Endothelial cell (in vitro differentiated cells): ENCODE data around the gene CRK. TPM values are rescaled to one million over a fixed set of nuclear protein-coding genes. Genes with fewer than 3 reads are reported as not detected.
A peak's percentile ranks its signal among the peaks of the same experiment; 100 is the strongest.

Experiments used
- DNase-seq: peaks from one replicate; pipeline ENCODE4 v3.0.0; 2021; ENCODE audit warnings: low spot score
- H3K27ac Mint-ChIP-seq: one replicate; pipeline ENCODE4 v1.8.0; 2021; ENCODE audit warnings: mixed read lengths, inconsistent platforms; ENCODE audit not compliant: unreplicated experiment
- H3K27me3 Mint-ChIP-seq: one replicate; pipeline ENCODE4 v1.8.0; 2021; ENCODE audit warnings: mild to moderate bottlenecking, moderate library complexity, mixed read lengths, inconsistent platforms; ENCODE audit not compliant: unreplicated experiment
- H3K36me3 Mint-ChIP-seq: one replicate; pipeline ENCODE4 v1.8.0; 2021; ENCODE audit warnings: mild to moderate bottlenecking, low read depth, mixed read lengths, inconsistent platforms; ENCODE audit not compliant: unreplicated experiment
- H3K4me1 Mint-ChIP-seq: one replicate; pipeline ENCODE4 v1.8.0; 2021; ENCODE audit warnings: mild to moderate bottlenecking, mixed read lengths, inconsistent platforms; ENCODE audit not compliant: unreplicated experiment
- H3K4me3 Mint-ChIP-seq: one replicate; pipeline ENCODE4 v1.8.0; 2021; ENCODE audit warnings: mild to moderate bottlenecking, mixed read lengths, inconsistent platforms; ENCODE audit not compliant: unreplicated experiment
- H3K9me3 Mint-ChIP-seq: one replicate; pipeline ENCODE4 v1.8.0; 2021; ENCODE audit warnings: mixed read lengths, inconsistent platforms; ENCODE audit not compliant: unreplicated experiment
- CTCF ChIP-seq: fragments of 200-600 bp; sonication (generic); IDR thresholded peaks from one replicate; pipeline ENCODE4 v1.5.0; 2021; ENCODE audit warnings: antibody characterized with exemption; ENCODE audit not compliant: unreplicated experiment
- total RNA-seq: library from RNA; stranded (reverse); fragmentation: NEBNext Ultra II Directional; extraction: Animal tissue kit (Norgen Biotek cat#: 25700); gene quantifications from one replicate; pipeline ENCODE4 v1.2.1, GENCODE V29; 2021; ENCODE audit not compliant: unreplicated experiment

Gene CRK
- total RNA-seq, 1 donor from 2014 or later = 119 TPM

GRCh38 chr17:1377334-1377733, 78.7 kb downstream of the CRK start:
- no peak for DNase-seq
- peaks cover 3% of the 10 kb centered on the region for H3K36me3 Mint-ChIP-seq
- H3K4me1 Mint-ChIP-seq = peaks cover 42% of the 10 kb centered on the region
- TF ChIP-seq CTCF = no peak
- no peak overlapping the region for H3K27ac Mint-ChIP-seq
- no peak overlapping the region for H3K4me3 Mint-ChIP-seq
- no peaks in the 10 kb centered on the region for H3K9me3 Mint-ChIP-seq
- no peaks in the 10 kb centered on the region for H3K27me3 Mint-ChIP-seq

GRCh38 chr17:1376061-1376460, 80.0 kb downstream of the CRK start:
- Mint-ChIP-seq H3K36me3 (peaks cover 3% of the 10 kb centered on the region), H3K27me3 (no peaks in the 10 kb centered on the region), H3K9me3 (no peaks in the 10 kb centered on the region), H3K4me1 (peaks cover 43% of the 10 kb centered on the region), H3K4me3 (no peak overlapping the region), H3K27ac (peak overlapping the region; percentile 77)
- TF ChIP-seq CTCF = no peak
- no peak for DNase-seq

- Mint-ChIP-seq H3K27me3 (no peaks in the 10 kb centered on the region), H3K4me1 (peaks cover 40% of the 10 kb centered on the region), H3K36me3 (peaks cover 3% of the 10 kb centered on the region), H3K4me3 (no peak overlapping the region), H3K27ac (no peak overlapping the region), H3K9me3 (no peaks in the 10 kb centered on the region)
- no peak for TF ChIP-seq CTCF
- DNase-seq = no peak
These were observed 80.4 kb downstream of the CRK start for GRCh38 chr17:1375615-1376014.

GRCh38 chr17:1374431-1375177, 81.4 kb downstream of the CRK start:
- no peaks in the 10 kb centered on the region for H3K9me3 Mint-ChIP-seq
- TF ChIP-seq CTCF = no peak
- DNase-seq = no peak
- H3K4me1 Mint-ChIP-seq = peaks cover 31% of the 10 kb centered on the region
- no peaks in the 10 kb centered on the region for H3K27me3 Mint-ChIP-seq
- peak overlapping the region; percentile 81 for H3K27ac Mint-ChIP-seq
- H3K36me3 Mint-ChIP-seq = peaks cover 3% of the 10 kb centered on the region
- H3K4me3 Mint-ChIP-seq = no peak overlapping the region

GRCh38 chr17:1373707-1374237, 82.3 kb downstream of the CRK start:
- no peak overlapping the region for H3K27ac Mint-ChIP-seq
- H3K9me3 Mint-ChIP-seq = no peaks in the 10 kb centered on the region
- peaks cover 3% of the 10 kb centered on the region for H3K36me3 Mint-ChIP-seq
- peaks cover 26% of the 10 kb centered on the region for H3K4me1 Mint-ChIP-seq
- H3K4me3 Mint-ChIP-seq = no peak overlapping the region
- DNase-seq = no peak
- no peaks in the 10 kb centered on the region for H3K27me3 Mint-ChIP-seq
- TF ChIP-seq CTCF = no peak
